ENCODE results near the gene SSR2.

Gene SSR2

GRCh38 chr1:156053768-156054499, 33.2 kb upstream of the SSR2 start, which contains the start of gene UBQLN4 (continued):
- TF ChIP-seq PRDM1 (tag by site-specific recombination; IDR thresholded peaks at IDR 0.05) (peak; percentile 69), ZBTB44 (tag by site-specific recombination; IDR thresholded peaks at IDR 0.05) (no peak), IKZF3 (tag by site-specific recombination; IDR thresholded peaks at IDR 0.05) (0 out of 2 replicates have a peak, but pooled peaks have one; percentile 31), GLI2 (tag by site-specific recombination; IDR thresholded peaks at IDR 0.05; ENCODE audit: borderline replicate concordance, low read depth) (no peak)

- no peaks in the 10 kb centered on the region for H3K4me1 ChIP-seq (ENCODE audit: control insufficient read depth, insufficient read depth, low read length)
- H3K27ac ChIP-seq (ENCODE audit: extremely low read depth, low read depth, low read length), result peak overlapping the region; percentile 56
- peaks cover 0 to 47% of the 10 kb centered on the region in 2 experiments; a peak in 2 of 3 replicates for H3K36me3 ChIP-seq (ENCODE audit: control insufficient read depth in 2 of 2, insufficient read depth in 1 of 2, low read length in 2 of 2)
- ChIA-PET CTCF (interaction anchor here (0.6 to 1.4 kb wide), 6 partner anchors 12 to 118 kb away, joined by 3 to 5 read pairs (median 4); no protein-coding TSS in a partner anchor), POLR2A (interaction anchor here (0.8 kb wide), 1 partner anchor 27 kb away, joined by 3 read pairs; no protein-coding TSS in a partner anchor)
- H3K4me3 ChIP-seq (ENCODE audit: low read depth, low read length), result peak overlapping the region; percentile 76
- H3K9me3 ChIP-seq (ENCODE audit: control insufficient read depth, insufficient read depth, low read depth, low read length), result no peaks in the 10 kb centered on the region
- no peak for TF ChIP-seq ZNF239 (tag by site-specific recombination; IDR thresholded peaks at IDR 0.05)
- no peak for TF ChIP-seq ZNF155 (tag by site-specific recombination; IDR thresholded peaks at IDR 0.05)
- no peak for TF ChIP-seq ZNF302 (tag by site-specific recombination; IDR thresholded peaks at IDR 0.05; ENCODE audit: low read depth)
- TF ChIP-seq ZNF747 (tag by site-specific recombination; IDR thresholded peaks at IDR 0.05), result no peak
- peak; percentile 67; the same call in 1 of the 2 replicates for TF ChIP-seq ZNF121 (tag by site-specific recombination; IDR thresholded peaks at IDR 0.05)
- TF ChIP-seq SETDB1 (IDR thresholded peaks at IDR 0.05; ENCODE audit: insufficient read length, low read length), result no peak
- peak; percentile 80; the same call in 1 of the 2 replicates for TF ChIP-seq ZNF280D (tag by site-specific recombination; IDR thresholded peaks at IDR 0.05)
- no peak for TF ChIP-seq ZNF549 (tag by site-specific recombination; IDR thresholded peaks at IDR 0.05)
- TF ChIP-seq ZNF624 (tag by site-specific recombination; IDR thresholded peaks at IDR 0.05), result no peak
- no peak for TF ChIP-seq YY2 (tag by site-specific recombination; IDR thresholded peaks at IDR 0.05)
- TF ChIP-seq ZNF701 (tag by site-specific recombination; IDR thresholded peaks at IDR 0.05), result no peak
- TF ChIP-seq TCF7L2 (IDR thresholded peaks at IDR 0.05; ENCODE audit: borderline replicate concordance, low read depth, low read length), result no peak
- TF ChIP-seq ZNF423 (tag by site-specific recombination; IDR thresholded peaks at IDR 0.05), result no peak
- no peak for TF ChIP-seq ZNF311 (tag by site-specific recombination; IDR thresholded peaks at IDR 0.05; ENCODE audit: borderline replicate concordance)
- peak; percentile 38; the same call in 1 of the 2 replicates for TF ChIP-seq ZSCAN5A (tag by site-specific recombination; IDR thresholded peaks at IDR 0.05)
- TF ChIP-seq ZNF785 (tag by site-specific recombination; IDR thresholded peaks at IDR 0.05), result no peak
- no peak for TF ChIP-seq ZBTB49 (tag by site-specific recombination; IDR thresholded peaks at IDR 0.05; ENCODE audit: low read depth)
- TF ChIP-seq WT1 (tag by site-specific recombination; IDR thresholded peaks at IDR 0.05), result peak; percentile 50; the same call in 1 of the 2 replicates
- no peak for TF ChIP-seq ZNF596 (tag by site-specific recombination; IDR thresholded peaks at IDR 0.05)
- TF ChIP-seq ZNF398 (tag by site-specific recombination; IDR thresholded peaks at IDR 0.05), result peak; percentile 77
Measured at GRCh38 chr1:156052862-156053767, 32.4 kb upstream of the SSR2 start.

Measured in HEK293 (cell line).